Epithelial cell of proximal tubule (primary cell): ENCODE measurements around the gene INTS3. TPM values are rescaled to one million over a fixed set of nuclear protein-coding genes. Genes with fewer than 3 reads are reported as not detected.

Experiments
- DNase-seq: peaks from one replicate; pipeline ENCODE4 v3.0.0-alpha.2; 2011; ENCODE audit warnings: low read depth
- H3K4me3 ChIP-seq: 2 replicates; pipeline ENCODE4 v1.5.1; 2011; ENCODE audit warnings: low read depth, mild to moderate bottlenecking, low read length
- total RNA-seq: library from RNA; depleted of rRNA; stranded (reverse); fragments of >200 nt; gene quantifications from 2 replicates; pipeline ENCODE4 v1.2.3, GENCODE V29; 2015
- TF ChIP-seq, protein P1 (sequence below): conservative IDR thresholded peaks from 2 replicates; pipeline ENCODE4 v1.5.1; 2012; ENCODE audit warnings: low read depth, mild to moderate bottlenecking, low read length

The INTS3 gene
- total RNA-seq, 1 donor from 2014 or later, result 30.3 TPM

- H3K4me3 ChIP-seq, result no peak overlapping the region
- TF ChIP-seq, protein P1, sequence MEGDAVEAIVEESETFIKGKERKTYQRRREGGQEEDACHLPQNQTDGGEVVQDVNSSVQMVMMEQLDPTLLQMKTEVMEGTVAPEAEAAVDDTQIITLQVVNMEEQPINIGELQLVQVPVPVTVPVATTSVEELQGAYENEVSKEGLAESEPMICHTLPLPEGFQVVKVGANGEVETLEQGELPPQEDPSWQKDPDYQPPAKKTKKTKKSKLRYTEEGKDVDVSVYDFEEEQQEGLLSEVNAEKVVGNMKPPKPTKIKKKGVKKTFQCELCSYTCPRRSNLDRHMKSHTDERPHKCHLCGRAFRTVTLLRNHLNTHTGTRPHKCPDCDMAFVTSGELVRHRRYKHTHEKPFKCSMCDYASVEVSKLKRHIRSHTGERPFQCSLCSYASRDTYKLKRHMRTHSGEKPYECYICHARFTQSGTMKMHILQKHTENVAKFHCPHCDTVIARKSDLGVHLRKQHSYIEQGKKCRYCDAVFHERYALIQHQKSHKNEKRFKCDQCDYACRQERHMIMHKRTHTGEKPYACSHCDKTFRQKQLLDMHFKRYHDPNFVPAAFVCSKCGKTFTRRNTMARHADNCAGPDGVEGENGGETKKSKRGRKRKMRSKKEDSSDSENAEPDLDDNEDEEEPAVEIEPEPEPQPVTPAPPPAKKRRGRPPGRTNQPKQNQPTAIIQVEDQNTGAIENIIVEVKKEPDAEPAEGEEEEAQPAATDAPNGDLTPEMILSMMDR, result no peak
- no peak for DNase-seq
Measured at GRCh38 chr1:153683854-153684253, 44.0 kb upstream of the INTS3 start.

- H3K4me3 ChIP-seq, result no peak overlapping the region
- DNase-seq, result no peak
- TF ChIP-seq, protein P1, result no peak
Measured at GRCh38 chr1:153684892-153685291, 43.0 kb upstream of the INTS3 start.

DNA sequence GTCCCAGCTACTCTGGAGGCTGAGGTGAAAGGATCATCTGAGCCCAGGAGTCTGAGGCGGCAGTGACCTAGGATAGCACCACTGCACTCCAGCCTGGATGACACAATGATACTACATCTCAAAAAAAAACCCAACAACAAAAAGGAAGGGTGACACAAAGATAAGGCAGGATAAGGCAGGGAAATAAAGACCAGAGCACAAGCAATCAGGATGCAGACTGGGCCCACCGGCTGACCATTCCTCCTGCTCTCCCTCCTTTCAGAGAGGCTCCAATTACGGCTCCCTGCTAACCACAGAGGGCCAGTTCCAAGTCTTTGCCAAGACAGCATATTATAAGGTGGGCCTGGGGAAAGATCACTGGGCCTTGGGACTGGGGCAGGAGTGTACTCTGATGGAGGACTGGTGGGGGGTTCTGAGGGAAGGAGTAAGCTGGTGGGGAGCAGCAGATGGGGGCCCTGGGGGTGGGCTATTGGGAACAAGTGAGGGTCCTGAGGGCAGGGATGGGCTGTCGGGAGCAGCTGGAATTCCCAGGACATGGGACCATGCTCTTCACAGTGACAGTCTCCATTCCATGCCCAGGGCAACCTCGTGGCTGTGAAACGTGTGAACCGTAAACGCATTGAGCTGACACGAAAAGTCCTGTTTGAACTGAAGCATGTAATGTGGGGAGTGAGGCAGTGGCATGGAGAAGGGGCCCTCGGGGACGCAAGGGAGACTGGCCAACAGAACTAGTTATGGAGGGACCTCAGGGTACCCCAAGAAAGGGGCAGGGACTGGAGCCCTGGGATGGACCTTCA lies 42.1 kb upstream of the INTS3 start:
- DNase-seq, result no peak
- TF ChIP-seq, protein P1, result no peak
- no peak overlapping the region for H3K4me3 ChIP-seq

GRCh38 chr1:153687346-153688125 lies 40.3 kb upstream of the INTS3 start:
- no peak for DNase-seq
- TF ChIP-seq, protein P1, result no peak
- H3K4me3 ChIP-seq, result no peak overlapping the region

- H3K4me3 ChIP-seq, result no peak overlapping the region
- no peak for DNase-seq
- TF ChIP-seq, protein P1, result no peak
Measured at GRCh38 chr1:153688276-153688675, 39.6 kb upstream of the INTS3 start.

DNA sequence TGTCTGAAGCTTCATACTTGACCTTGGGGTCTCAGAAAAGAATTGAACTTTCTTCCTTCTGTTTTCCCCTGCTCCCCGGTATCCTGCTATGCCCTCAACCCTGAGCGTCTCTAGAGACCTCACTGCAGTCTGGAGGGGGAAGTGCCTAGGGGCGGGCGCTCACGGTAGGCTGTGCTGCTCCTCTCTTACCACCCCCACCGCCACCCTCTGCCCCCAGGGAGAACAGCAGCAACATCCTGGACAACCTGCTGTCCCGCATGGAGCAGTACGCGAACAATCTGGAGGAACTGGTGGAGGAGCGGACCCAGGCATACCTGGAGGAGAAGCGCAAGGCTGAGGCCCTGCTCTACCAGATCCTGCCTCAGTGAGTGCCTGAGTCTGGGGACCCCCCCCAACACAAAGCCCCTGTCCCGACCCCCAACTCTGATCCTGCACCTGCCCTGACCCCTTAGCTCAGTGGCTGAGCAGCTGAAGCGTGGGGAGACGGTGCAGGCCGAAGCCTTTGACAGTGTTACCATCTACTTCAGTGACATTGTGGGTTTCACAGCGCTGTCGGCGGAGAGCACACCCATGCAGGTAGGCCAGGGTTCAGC lies 39.0 kb upstream of the INTS3 start:
- no peak for DNase-seq
- TF ChIP-seq, protein P1, result no peak
- no peak overlapping the region for H3K4me3 ChIP-seq
